ENCODE results near the gene RRP1B.
"Not testable (repeated sequence)": the region's sequence is repeated elsewhere in the genome, so short reads cannot be mapped to it uniquely, and the experiment has no call there.

RRP1B gene

GRCh38 chr21:43639470-43640353, 19.6 kb upstream of the RRP1B start:
- no peak for DNase-seq (ENCODE audit: low spot score)
- FAIRE-seq: no peak

GRCh38 chr21:43640400-43640799, 19.0 kb upstream of the RRP1B start:
- FAIRE-seq: no peak
- DNase-seq (ENCODE audit: low spot score): no peak

- no peak for FAIRE-seq
- DNase-seq (ENCODE audit: low spot score): no peak
Observed at GRCh38 chr21:43643193-43643592, 16.2 kb upstream of the RRP1B start.

- no peak for FAIRE-seq
- DNase-seq (ENCODE audit: low spot score): no peak
Observed at GRCh38 chr21:43644071-43644470, 15.3 kb upstream of the RRP1B start.

GRCh38 chr21:43644609-43645008, 14.8 kb upstream of the RRP1B start:
- peak; percentile 89 for DNase-seq (ENCODE audit: low spot score)
- FAIRE-seq: peak; percentile 83

GRCh38 chr21:43645136-43645891, 14.0 kb upstream of the RRP1B start:
- DNase-seq (ENCODE audit: low spot score) (peak; percentile 87), FAIRE-seq (peak; percentile 93)

GRCh38 chr21:43645976-43646375, 13.4 kb upstream of the RRP1B start:
- DNase-seq (ENCODE audit: low spot score) (no peak), FAIRE-seq (no peak)

- FAIRE-seq (peak; percentile 87), DNase-seq (ENCODE audit: low spot score) (peak; percentile 94)
Observed at GRCh38 chr21:43646550-43647260, 12.7 kb upstream of the RRP1B start.

- DNase-seq (ENCODE audit: low spot score) (no peak), FAIRE-seq (no peak)
Observed at GRCh38 chr21:43648171-43648570, 11.2 kb upstream of the RRP1B start.

GRCh38 chr21:43651926-43652325, 7.4 kb upstream of the RRP1B start:
- DNase-seq (ENCODE audit: low spot score): peak; percentile 24
- FAIRE-seq: not testable (repeated sequence)

- DNase-seq (ENCODE audit: low spot score) (no peak), FAIRE-seq (no peak)
Observed at GRCh38 chr21:43652616-43653015, 6.7 kb upstream of the RRP1B start.

- DNase-seq (ENCODE audit: low spot score): no peak
Observed at GRCh38 chr21:43653626-43654025, 5.7 kb upstream of the RRP1B start.

GRCh38 chr21:43654806-43655489, 4.4 kb upstream of the RRP1B start:
- DNase-seq (ENCODE audit: low spot score) (peak; percentile 36), FAIRE-seq (no peak)

More at GRCh38 chr21:43653626-43654025, 5.7 kb upstream of the RRP1B start:
- FAIRE-seq: no peak

- FAIRE-seq: no peak
- no peak for DNase-seq (ENCODE audit: low spot score)
Observed at GRCh38 chr21:43657355-43658087, 1.8 kb upstream of the RRP1B start.

GRCh38 chr21:43658088-43658741, 1.1 kb upstream of the RRP1B start:
- DNase-seq (ENCODE audit: low spot score): no peak
- no peak for FAIRE-seq

GRCh38 chr21:43658769-43659135, 608 bp upstream of the RRP1B start:
- no peak for FAIRE-seq
- DNase-seq (ENCODE audit: low spot score): no peak

GRCh38 chr21:43662286-43662685, 2.9 kb downstream of the RRP1B start:
- FAIRE-seq (no peak), DNase-seq (ENCODE audit: low spot score) (no peak)

GRCh38 chr21:43663033-43663432, 3.7 kb downstream of the RRP1B start:
- DNase-seq (ENCODE audit: low spot score) (no peak), FAIRE-seq (no peak)

- no peak for FAIRE-seq
Observed at GRCh38 chr21:43664358-43664757, 5.0 kb downstream of the RRP1B start.

GRCh38 chr21:43665879-43666278, 6.5 kb downstream of the RRP1B start:
- FAIRE-seq (no peak), DNase-seq (ENCODE audit: low spot score) (no peak)

More at GRCh38 chr21:43664358-43664757, 5.0 kb downstream of the RRP1B start:
- no peak for DNase-seq (ENCODE audit: low spot score)

Data from RCC 7860 (cell line).